OCI-LY3 (cell line): ENCODE measurements around the gene SNX11.

Experiments used
- EZH2phosphoT487 ChIP-seq: fragments of 200-600 bp; shearing (Covaris generic); IDR thresholded peaks from 2 replicates; pipeline ENCODE4 v1.6.1; 2018; ENCODE audit warnings: antibody characterized with exemption, mixed run types, low read depth
- TF ChIP-seq, protein P1 (sequence below): fragments of 200-600, 300-600 bp; sonication (generic); IDR thresholded peaks from 2 replicates; pipeline ENCODE4 v1.5.1; 2014; ENCODE audit warnings: antibody characterized with exemption, low read length, low read depth

GRCh38 chr17:48129981-48130380 is 22.4 kb downstream of the SNX11 start:
- no peak for TF ChIP-seq EZH2phosphoT487
- TF ChIP-seq, protein P1, sequence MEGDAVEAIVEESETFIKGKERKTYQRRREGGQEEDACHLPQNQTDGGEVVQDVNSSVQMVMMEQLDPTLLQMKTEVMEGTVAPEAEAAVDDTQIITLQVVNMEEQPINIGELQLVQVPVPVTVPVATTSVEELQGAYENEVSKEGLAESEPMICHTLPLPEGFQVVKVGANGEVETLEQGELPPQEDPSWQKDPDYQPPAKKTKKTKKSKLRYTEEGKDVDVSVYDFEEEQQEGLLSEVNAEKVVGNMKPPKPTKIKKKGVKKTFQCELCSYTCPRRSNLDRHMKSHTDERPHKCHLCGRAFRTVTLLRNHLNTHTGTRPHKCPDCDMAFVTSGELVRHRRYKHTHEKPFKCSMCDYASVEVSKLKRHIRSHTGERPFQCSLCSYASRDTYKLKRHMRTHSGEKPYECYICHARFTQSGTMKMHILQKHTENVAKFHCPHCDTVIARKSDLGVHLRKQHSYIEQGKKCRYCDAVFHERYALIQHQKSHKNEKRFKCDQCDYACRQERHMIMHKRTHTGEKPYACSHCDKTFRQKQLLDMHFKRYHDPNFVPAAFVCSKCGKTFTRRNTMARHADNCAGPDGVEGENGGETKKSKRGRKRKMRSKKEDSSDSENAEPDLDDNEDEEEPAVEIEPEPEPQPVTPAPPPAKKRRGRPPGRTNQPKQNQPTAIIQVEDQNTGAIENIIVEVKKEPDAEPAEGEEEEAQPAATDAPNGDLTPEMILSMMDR: no peak
